NOMO-1 treated with dmso at 0.1 percent for 144 hours (cell line): ENCODE data around the gene AOAH.

ENCODE experiments used
- DNase-seq: peaks from one replicate; lab custom pipeline; 2025; ENCODE audit not compliant: unreplicated experiment; lab: John Stamatoyannopoulos, UW

The AOAH gene

DNA sequence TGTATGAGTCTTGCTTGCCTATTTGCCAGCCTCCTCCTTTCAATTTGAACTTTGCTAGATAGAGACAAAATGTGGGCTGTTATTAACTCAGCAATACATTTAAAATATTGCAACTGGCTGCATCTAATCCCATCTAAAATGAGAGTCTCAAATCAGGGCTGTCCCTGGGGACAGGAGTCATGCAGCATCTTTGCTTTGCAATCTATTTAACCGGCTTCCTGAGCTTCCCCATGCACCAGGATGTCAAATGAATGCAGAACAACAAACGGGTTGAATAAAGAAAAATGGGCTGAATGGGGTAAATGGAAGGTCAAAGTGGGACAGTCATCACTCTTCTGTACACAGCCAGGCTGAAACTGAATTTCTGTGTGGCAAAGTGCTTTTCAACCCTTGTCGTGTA lies 89.2 kb downstream of the AOAH start:
- DNase-seq = no peak

DNA sequence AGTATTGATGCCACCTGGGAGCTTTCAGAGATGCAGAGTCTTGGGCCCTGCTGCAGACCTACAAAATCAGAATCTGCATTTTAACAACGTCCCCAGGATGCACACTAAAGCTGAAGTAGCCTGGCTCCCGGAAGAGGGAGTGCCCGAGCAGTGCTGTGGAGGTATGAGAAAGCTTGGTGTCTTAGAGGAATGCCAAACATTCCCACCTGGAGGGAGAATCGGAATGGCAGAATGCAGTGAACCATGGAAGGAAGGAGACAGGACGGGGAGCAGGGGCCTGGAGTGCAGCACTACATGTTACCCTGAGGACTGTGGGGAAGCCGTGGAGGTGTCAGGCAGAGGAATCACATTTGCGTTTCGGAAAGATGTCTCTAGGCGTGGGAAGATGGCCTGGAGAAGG lies 90.9 kb downstream of the AOAH start:
- no peak for DNase-seq

GRCh38 chr7:36630112-36630650 lies 94.1 kb downstream of the AOAH start:
- no peak for DNase-seq

DNA sequence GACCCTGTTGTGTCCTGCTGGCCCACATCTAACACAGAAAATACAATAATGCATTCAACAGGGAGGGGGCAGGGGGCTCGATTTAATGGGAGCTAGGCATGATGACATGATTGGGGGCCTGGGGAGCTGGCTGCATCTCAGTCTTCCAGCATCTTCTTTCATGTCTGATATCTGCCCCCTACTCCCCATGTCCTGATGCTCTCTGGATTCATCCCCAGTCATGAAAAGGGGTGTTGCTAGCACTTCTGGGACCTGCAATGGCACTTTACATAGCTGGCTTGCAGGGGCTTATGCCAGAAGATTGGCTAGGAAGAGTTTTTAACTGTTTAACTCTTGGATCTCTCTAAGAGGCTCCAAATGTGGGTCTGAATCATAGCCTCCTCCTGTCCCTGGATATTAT lies 94.9 kb downstream of the AOAH start:
- no peak for DNase-seq

DNA sequence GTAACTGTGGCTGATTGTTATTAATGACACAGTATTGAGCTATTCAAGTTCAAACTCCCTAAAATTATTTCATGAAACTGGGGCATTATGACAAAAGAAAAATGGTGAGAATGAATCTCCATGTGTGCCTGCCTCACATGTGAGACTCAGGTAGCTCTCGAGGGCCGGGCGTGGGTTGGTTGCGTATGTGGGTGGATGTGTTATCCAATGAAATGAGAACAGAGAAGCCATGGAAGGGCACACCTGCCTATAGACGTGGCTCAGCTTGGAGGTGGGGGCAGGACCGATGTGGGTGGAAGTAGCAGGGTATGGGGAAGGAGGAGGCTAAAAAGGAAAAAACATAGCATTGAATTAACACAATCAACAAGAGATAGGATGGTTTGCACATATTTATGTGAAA lies 96.5 kb downstream of the AOAH start:
- DNase-seq = no peak

DNA sequence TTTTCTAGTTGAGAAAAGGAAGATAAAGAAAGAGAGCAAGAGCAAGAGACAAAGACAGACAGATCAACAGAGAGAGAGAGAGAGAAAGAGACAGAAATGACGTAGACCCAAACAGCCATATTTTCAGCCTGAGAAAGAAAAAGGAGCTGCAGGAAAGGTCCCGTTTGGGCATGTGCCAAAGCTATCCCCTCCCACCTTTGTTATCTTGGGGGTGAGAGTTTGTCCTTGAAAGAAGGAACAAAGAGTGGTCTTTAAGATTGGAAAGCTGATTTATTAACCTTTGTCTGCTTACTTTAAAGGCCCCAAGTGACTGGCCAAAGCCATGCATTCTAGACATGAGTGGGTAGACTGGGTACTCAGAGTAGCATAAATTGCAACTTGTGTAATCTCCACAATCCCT lies 98.2 kb downstream of the AOAH start:
- no peak for DNase-seq

GRCh38 chr7:36625247-36625646 lies 99.0 kb downstream of the AOAH start:
- DNase-seq = no peak

- DNase-seq = no peak
Observed at GRCh38 chr7:36623247-36623646, 101.0 kb downstream of the AOAH start.

DNA sequence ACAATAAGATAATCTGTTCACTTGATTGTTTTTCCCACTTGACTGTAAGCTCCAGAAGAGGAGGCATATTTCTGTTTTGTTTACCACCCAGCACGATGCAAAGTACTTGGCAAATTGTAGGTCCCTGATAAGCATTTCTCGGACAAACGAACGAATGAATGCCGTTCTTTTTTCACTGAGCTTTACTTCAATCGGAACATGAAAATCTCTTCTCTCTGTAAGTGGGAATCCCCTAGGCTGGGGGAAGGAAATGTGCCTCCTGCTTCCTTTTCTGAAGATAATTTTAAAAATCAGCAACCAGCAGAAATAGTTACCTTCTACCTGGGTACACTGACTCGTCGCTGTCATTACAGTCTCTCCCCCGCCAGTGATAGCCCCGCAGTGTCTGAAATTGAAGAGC lies 102.9 kb downstream of the AOAH start:
- no peak for DNase-seq

GRCh38 chr7:36620166-36620708 lies 104.1 kb downstream of the AOAH start:
- DNase-seq = no peak

DNA sequence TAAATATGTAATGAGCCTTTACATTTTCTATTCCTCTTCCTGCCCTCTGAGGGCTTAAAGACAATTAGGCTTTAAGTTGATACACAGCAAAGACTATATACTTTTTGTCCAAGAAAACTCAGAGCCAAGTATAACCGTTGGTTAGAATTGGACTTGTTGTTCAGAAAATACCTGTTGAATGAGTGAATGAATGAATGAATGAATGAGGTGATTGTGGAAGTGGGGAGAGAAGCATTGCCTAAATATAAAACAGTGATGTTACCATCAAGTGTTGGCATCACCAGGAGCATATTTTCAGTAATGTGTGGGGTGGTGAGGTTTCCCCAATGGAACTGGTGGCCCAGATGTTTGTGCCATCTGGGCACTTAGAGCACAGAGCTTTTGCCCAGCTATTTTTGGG lies 106.9 kb downstream of the AOAH start:
- DNase-seq = no peak

DNA sequence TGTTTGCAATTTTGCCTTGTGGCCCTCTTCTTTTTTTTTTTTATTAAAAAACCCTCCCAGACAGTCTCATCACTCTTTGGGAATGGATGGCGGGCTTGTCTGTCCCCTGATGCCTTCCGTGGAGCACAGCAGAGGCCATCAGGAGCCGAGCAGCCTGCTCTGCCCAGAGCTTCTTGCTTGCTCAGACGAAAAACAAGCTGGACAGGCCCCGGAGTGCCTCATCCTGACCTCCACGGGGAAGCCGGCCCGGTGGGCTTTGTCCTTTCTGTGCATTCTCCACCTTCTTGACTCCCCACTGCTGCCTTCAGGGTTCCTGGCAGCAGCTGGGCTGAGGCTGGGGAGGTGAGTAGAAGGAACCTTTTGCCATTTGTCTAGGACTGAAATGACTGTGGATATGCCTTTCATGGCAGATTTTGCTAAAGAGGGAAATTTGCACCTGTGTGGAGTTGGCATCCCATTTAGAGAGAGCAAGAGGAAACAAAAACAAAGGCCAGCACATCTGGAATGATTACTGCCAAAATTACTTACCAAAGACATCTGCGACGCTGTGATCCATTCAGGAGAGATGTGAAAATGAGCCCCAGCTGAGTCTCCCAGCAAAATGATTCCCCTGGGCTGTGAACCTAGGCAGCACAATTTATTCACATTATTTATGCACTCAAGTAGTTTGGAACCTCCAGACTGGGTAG lies 108.3 kb downstream of the AOAH start:
- DNase-seq = no peak

GRCh38 chr7:36614959-36615358 lies 109.3 kb downstream of the AOAH start:
- no peak for DNase-seq

DNA sequence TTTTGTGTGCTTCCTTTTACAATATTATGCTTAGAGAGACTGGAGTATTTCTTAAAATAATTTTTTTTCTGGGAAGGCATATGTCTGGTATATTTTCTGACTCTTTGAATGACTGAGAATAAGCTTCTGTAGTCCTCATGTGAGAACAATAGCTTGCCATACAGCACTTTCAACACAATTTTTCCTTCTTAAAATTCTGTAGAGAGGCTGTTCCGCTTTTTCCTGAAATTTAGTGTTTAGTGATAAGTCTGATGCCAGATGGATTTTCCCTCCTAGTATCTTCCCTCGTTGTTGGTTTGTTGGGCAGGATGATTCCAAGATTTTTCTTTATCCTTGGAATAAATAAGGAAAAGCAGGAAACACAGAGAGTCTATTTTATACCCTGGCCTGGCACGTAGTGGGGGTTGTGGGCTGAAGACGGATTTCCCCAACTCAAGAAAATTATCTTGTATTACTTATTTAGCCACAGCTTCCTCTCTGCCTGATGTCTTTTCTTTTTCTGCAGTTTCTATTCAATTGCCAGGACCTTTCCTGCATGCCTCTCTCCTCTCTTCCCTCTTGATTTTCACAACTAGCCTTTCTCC lies 111.2 kb downstream of the AOAH start:
- peak; percentile 24 for DNase-seq

DNA sequence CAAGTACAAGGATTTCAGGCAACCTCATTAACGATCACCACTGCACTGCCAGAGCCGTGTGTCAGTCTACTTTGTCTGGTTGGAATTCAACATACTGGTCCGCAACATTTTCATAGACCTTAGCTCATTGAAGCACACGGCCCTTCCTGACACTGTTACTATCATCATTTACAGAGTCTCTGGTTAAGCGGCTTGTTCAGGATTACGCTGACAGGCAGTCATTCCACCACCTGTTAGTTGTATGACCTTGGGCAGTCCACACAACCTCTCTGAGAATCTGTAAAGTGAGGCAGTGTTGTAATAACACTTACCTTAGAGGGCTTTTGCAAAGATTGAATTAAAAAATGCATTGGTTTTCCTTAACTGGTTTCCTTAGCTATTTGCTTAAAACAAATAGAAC lies 112.6 kb downstream of the AOAH start:
- DNase-seq = no peak

GRCh38 chr7:36607721-36608095 lies 116.6 kb downstream of the AOAH start:
- DNase-seq = no peak

DNA sequence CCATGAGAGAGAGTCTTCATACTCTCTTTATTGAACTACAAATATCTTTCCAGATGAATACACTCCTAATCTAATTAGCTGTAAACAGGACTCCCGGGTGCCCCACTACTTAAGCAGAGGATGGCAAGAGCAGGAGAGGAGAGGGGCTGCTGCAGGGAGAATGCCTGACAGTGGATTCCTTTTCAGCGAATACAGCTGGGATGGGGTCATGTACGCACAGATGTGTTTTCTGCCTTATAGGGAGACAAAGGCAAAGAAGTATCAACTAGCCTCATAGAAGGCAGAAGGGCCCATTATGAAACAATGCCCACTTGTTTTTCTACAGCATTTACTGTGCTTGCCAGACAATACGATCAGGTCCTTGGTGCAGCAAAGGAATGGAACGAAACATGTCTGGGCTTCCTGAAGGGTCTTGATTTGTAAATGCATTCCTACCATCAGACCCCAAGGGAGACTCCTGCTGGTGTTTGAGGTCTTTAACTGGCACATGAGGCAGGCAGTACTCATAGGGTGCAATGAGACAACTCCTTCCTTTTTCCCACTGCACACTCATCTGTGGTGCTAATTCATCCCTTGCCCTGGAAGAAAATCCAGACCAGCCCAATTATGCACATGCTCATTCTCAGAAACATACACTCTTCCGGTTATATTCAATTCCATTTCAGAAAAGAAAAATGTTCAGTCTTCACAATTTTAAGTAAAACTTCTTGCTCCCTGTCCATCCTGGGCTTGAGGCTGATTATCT lies 117.1 kb downstream of the AOAH start:
- no peak for DNase-seq

- no peak for DNase-seq
Observed at GRCh38 chr7:36606153-36606975, 117.9 kb downstream of the AOAH start.

DNA sequence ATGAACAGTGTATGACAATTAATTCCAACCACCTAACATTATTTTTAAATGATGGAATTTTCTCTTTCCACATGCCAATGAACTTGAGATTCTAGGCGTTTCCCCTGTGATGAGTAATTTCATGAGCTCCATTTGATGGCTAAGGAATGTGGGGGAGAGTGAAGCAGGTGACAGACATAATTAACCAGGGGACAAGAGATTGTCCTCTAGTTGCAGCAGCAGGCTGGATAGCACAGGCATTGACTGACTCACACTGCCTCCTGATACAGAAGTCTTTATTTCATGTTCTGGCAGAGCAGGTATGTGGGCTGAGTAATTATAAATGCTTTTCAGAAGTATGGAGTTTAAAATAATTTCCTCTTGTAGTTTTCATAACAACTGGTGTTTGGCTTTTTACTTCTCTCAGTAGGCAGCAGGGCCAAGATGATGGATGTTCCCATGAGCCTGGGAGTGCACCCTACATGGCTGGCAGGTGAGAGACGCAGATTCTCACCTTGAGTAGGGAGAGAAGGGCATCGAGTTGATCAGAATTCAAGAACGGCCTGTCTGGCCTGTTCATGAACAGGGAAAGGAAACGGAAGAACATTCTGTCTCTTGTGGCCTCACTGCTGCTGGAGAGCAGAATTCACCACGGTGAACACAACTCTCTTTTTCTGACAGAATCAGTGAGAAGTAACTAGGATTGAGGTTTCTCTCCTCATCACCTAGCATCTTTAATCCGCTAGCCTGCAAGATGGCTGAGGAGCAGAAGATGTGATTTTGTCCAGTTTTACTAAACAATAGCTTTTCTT lies 118.8 kb downstream of the AOAH start:
- DNase-seq = no peak

GRCh38 chr7:36604806-36605205 lies 119.5 kb downstream of the AOAH start:
- DNase-seq = no peak
